ENCODE data around the gene TBCEL. TPM values are rescaled to one million over a fixed set of nuclear protein-coding genes. Genes with fewer than 3 reads are reported as not detected.

The TBCEL gene
- total and polyA plus RNA-seq, 10 of the 15 experiments (the other 5 are each of a cell fraction or from before 2014, with no cell fraction given): 2.0 to 10.4 (median 7.3) TPM

GRCh38 chr11:121059605-121060004 lies 35.7 kb downstream of the TBCEL start (continued):
- TF ChIP-seq SKIL (IDR thresholded peaks at IDR 0.05; ENCODE audit: low read depth, poor library complexity, severe bottlenecking): no peak
- no peak for TF ChIP-seq CREB1 (IDR thresholded peaks at IDR 0.05; ENCODE audit: low read depth)
- TF ChIP-seq NR2C1 (IDR thresholded peaks at IDR 0.05): no peak
- TF ChIP-seq SMC3 (IDR thresholded peaks at IDR 0.05; ENCODE audit: borderline replicate concordance, low read length): no peak
- TF ChIP-seq RFX5 (IDR thresholded peaks at IDR 0.05; ENCODE audit: low read depth, low read length): 0 out of 2 replicates have a peak, but pooled peaks have one; percentile 32
- no peak for TF ChIP-seq PAX8 (IDR thresholded peaks at IDR 0.05)
- TF ChIP-seq KDM1A (IDR thresholded peaks at IDR 0.05; ENCODE audit: borderline replicate concordance): no peak
- TF ChIP-seq TBL1XR1 (IDR thresholded peaks at IDR 0.05; ENCODE audit: low read depth, low read length): peak; percentile 85; the same call in 1 of the 2 replicates
- TF ChIP-seq ZNF622 (IDR thresholded peaks at IDR 0.05): no peak
- no peak for TF ChIP-seq POLR2AphosphoS2 (IDR thresholded peaks at IDR 0.05; ENCODE audit: low read depth, low read length)
- no peak for TF ChIP-seq BCLAF1 (IDR thresholded peaks at IDR 0.05)
- no peak for TF ChIP-seq NFYA (IDR thresholded peaks at IDR 0.05; ENCODE audit: borderline replicate concordance, low read depth, low read length)
- TF ChIP-seq TCF7 (IDR thresholded peaks at IDR 0.05; ENCODE audit: borderline replicate concordance): no peak
- no peak for TF ChIP-seq MYB (IDR thresholded peaks at IDR 0.05; ENCODE audit: borderline replicate concordance, low read depth, low read length)
- no peak for TF ChIP-seq TCF3 (IDR thresholded peaks at IDR 0.05; ENCODE audit: borderline replicate concordance, insufficient read depth, low read depth, low read length)
- TF ChIP-seq ZSCAN29 (IDR thresholded peaks at IDR 0.05): no peak
- no peak for TF ChIP-seq JUND (IDR thresholded peaks at IDR 0.05; ENCODE audit: low read depth, low read length)
- TF ChIP-seq HSF1 (IDR thresholded peaks at IDR 0.05; ENCODE audit: low read depth, low read length): no peak
- TF ChIP-seq CHD4 (IDR thresholded peaks at IDR 0.05): no peak
- no peak for TF ChIP-seq ESRRA (IDR thresholded peaks at IDR 0.05; ENCODE audit: low read length)
- no peak for TF ChIP-seq YBX1 (IDR thresholded peaks at IDR 0.05)
- no peak for TF ChIP-seq EED (IDR thresholded peaks at IDR 0.05; ENCODE audit: low read depth)
- no peak for TF ChIP-seq NRF1 (conservative IDR thresholded peaks at IDR 0.05; ENCODE audit: low read depth, low read length)
- TF ChIP-seq E2F8 (IDR thresholded peaks at IDR 0.05; ENCODE audit: low read depth, partially characterized antibody): no peak
- no peak for TF ChIP-seq LARP7 (IDR thresholded peaks at IDR 0.05)
